SU-DHL-6 (cell line): Measurements from ENCODE around the gene PCP2.
"Not testable (repeated sequence)": the region's sequence is repeated elsewhere in the genome, so short reads cannot be mapped to it uniquely, and the experiment has no call there.

Experiments
- H2AFZ ChIP-seq: fragments of 200-600 bp; sonication (generic); 2 replicates; pipeline ENCODE4 v1.6.1; 2014; ENCODE audit warnings: low read depth, mild to moderate bottlenecking, moderate library complexity, mixed read lengths, antibody characterized with exemption, low read length; ENCODE audit not compliant: severe bottlenecking
- H3F3A ChIP-seq: fragments of 200-600 bp; shearing (Covaris generic); 2 replicates; pipeline ENCODE4 v1.6.0; 2016; ENCODE audit warnings: antibody characterized with exemption, mild to moderate bottlenecking; ENCODE audit not compliant: insufficient read depth
- H3K27ac ChIP-seq: fragments of 200-600 bp; sonication (generic); 2 replicates; pipeline ENCODE4 v1.5.1; 2016; ENCODE audit warnings: low read depth, mild to moderate bottlenecking, low read length, moderate library complexity, mixed read lengths
- H3K27me3 ChIP-seq: fragments of 200-600 bp; sonication (generic), shearing (Covaris generic); 2 replicates; pipeline ENCODE4 v1.6.0; 2014; ENCODE audit warnings: mild to moderate bottlenecking, low read length
- H3K36me3 ChIP-seq: fragments of 200-600 bp; sonication (generic); 2 replicates; pipeline ENCODE4 v1.6.1; 2014; ENCODE audit warnings: mild to moderate bottlenecking, low read length, mixed read lengths
- H3K4me2 ChIP-seq: fragments of 300-600, 200-600 bp; shearing (Covaris generic), sonication (generic); 2 replicates; pipeline ENCODE4 v1.6.0; 2014; ENCODE audit warnings: low read length, low read depth, mild to moderate bottlenecking; ENCODE audit not compliant: poor library complexity, severe bottlenecking
- H3K4me3 ChIP-seq: fragments of 200-600 bp; sonication (generic); 2 replicates; pipeline ENCODE4 v1.5.1; 2014; ENCODE audit warnings: antibody characterized with exemption, low read length, mild to moderate bottlenecking, mixed read lengths; ENCODE audit not compliant: insufficient read depth, poor library complexity, severe bottlenecking
- H3K79me2 ChIP-seq: fragments of 200-600 bp; sonication (generic); 2 replicates; pipeline ENCODE4 v1.6.1; 2014; ENCODE audit warnings: mild to moderate bottlenecking, low read length, moderate library complexity; ENCODE audit not compliant: insufficient read depth
- H3K9ac ChIP-seq: fragments of 200-600 bp; sonication (generic); 2 replicates; pipeline ENCODE4 v1.7.0; 2014; ENCODE audit warnings: mild to moderate bottlenecking, low read length
- H3K9me2 ChIP-seq: fragments of 200-600 bp; sonication (generic); replicated peaks from 2 replicates; pipeline ENCODE4 v1.6.1; 2014; ENCODE audit warnings: low read length; ENCODE audit not compliant: insufficient read depth
- H3K9me3 ChIP-seq: fragments of 200-600 bp; sonication (generic); 2 replicates; pipeline ENCODE4 v1.6.1; 2014; ENCODE audit warnings: low read length, mixed read lengths; ENCODE audit not compliant: insufficient read depth
- H4K20me1 ChIP-seq: fragments of 200-600 bp; sonication (generic); 2 replicates; pipeline ENCODE4 v1.6.1; 2014; ENCODE audit warnings: low read depth, mild to moderate bottlenecking, antibody characterized with exemption, low read length, moderate library complexity, mixed read lengths
- EZH2phosphoT487 ChIP-seq: fragments of 200-600 bp; sonication (generic), shearing (Covaris generic); conservative IDR thresholded peaks from 2 replicates; pipeline ENCODE4 v1.6.1; 2018; ENCODE audit warnings: mild to moderate bottlenecking, antibody characterized with exemption, low read length, moderate library complexity, mixed read lengths
- TF ChIP-seq, protein P1 (sequence below): fragments of 200-600 bp; sonication (generic); IDR thresholded peaks from one replicate; pipeline ENCODE4 v1.5.1; 2017; ENCODE audit warnings: antibody characterized with exemption, mild to moderate bottlenecking, low read length, moderate library complexity; ENCODE audit not compliant: insufficient read depth, poor library complexity, severe bottlenecking

Gene PCP2

DNA sequence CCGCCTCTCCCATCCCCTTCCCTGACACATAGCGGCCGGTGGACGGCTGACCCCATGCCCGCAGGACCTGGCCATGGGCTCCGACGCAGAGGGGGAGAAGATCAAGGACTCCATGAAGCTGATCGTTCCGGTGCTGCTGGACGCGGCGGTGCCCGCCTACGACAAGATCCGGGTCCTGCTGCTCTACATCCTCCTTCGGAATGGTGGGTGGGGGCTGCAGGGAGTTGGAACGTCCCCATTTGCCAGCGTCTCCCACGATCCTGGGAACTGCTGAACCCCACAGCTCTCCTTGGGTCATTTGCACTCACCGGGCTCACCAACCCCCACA, 11.0 kb upstream of the PCP2 start:
- no peaks in the 10 kb centered on the region for H3F3A ChIP-seq
- H3K4me2 ChIP-seq, result no peak overlapping the region
- H3K27me3 ChIP-seq, result no peaks in the 10 kb centered on the region
- H3K9me2 ChIP-seq, result no peaks in the 10 kb centered on the region
- H3K36me3 ChIP-seq, result no peaks in the 10 kb centered on the region
- no peak overlapping the region for H3K27ac ChIP-seq
- no peak overlapping the region for H3K9ac ChIP-seq
- no peaks in the 10 kb centered on the region for H4K20me1 ChIP-seq
- H3K79me2 ChIP-seq, result no peaks in the 10 kb centered on the region
- no peak for TF ChIP-seq EZH2phosphoT487
- TF ChIP-seq, protein P1, sequence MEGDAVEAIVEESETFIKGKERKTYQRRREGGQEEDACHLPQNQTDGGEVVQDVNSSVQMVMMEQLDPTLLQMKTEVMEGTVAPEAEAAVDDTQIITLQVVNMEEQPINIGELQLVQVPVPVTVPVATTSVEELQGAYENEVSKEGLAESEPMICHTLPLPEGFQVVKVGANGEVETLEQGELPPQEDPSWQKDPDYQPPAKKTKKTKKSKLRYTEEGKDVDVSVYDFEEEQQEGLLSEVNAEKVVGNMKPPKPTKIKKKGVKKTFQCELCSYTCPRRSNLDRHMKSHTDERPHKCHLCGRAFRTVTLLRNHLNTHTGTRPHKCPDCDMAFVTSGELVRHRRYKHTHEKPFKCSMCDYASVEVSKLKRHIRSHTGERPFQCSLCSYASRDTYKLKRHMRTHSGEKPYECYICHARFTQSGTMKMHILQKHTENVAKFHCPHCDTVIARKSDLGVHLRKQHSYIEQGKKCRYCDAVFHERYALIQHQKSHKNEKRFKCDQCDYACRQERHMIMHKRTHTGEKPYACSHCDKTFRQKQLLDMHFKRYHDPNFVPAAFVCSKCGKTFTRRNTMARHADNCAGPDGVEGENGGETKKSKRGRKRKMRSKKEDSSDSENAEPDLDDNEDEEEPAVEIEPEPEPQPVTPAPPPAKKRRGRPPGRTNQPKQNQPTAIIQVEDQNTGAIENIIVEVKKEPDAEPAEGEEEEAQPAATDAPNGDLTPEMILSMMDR, result no peak
- no peaks in the 10 kb centered on the region for H3K9me3 ChIP-seq
- H2AFZ ChIP-seq, result no peak overlapping the region
- no peak overlapping the region for H3K4me3 ChIP-seq

DNA sequence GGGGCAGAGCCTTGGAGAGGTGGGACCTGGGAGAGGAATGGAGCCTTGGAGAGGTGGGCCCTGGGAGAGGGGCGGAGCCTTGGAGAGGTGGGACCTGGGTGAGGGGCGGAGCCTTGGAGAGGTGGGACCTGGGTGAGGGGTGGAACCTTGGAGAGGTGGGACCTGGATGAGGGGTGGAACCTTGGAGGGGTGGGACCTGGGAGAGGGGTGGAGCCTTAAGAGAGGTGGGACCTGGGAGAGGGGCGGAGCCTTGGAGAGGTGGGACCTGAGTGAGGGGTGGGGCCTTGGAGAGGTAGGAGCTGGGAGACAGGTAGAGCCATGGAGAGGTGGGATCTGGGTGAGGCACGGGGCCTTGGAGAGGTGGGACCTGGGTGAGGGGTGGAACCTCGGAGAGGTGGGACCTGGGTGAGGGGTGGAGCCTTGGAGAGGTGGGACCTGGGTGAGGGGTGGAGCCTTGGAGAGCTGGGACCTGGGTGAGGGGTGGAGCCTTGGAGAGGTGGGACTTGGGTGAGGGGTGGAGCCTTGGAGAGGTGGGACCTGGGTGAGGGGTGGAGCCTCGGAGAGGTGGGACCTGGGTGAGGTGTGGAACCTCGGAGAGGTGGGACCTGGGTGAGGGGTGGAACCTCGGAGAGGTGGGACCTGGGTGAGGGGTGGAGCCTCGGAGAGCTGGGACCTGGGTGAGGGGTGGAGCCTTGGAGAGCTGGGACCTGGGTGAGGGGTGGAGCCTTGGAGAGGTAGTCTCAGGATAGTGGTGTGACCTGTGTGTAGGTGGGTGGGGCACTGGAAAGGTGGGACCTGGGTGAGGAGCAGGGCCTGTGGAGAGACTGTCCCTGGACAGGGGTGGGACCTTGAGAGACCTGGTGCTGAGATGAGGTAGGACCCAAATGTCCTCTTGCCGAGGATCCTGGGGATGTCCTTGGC, 10.4 kb upstream of the PCP2 start:
- H2AFZ ChIP-seq, result not testable (repeated sequence)

DNA sequence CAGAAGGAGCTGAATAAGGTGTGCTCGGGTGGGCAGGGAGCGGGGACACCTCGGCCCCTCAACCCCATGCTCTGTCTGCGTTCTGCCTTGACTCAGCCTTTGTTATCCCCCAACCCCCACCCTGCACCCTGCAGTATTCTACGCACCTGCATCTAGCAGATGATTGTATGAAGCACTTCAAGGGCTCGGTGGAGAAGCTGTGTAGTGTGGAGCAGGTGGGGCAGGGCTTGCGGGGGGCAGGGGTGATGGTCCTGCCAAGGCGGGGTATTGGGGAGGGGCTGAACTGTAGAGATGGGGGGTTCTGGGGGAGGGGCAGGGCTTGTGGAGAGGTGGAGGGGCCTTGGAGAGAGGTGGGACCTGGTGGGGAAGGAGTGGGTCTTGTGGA, 9.5 kb upstream of the PCP2 start:
- H2AFZ ChIP-seq, result no peak overlapping the region
- no peaks in the 10 kb centered on the region for H3K79me2 ChIP-seq
- H4K20me1 ChIP-seq, result no peaks in the 10 kb centered on the region
- H3K9me2 ChIP-seq, result no peaks in the 10 kb centered on the region
- H3K9me3 ChIP-seq, result no peaks in the 10 kb centered on the region
- H3K36me3 ChIP-seq, result no peaks in the 10 kb centered on the region
- H3K4me3 ChIP-seq, result no peak overlapping the region
- TF ChIP-seq, protein P1, result no peak
- TF ChIP-seq EZH2phosphoT487, result no peak
- H3F3A ChIP-seq, result no peaks in the 10 kb centered on the region
- H3K9ac ChIP-seq, result no peak overlapping the region
- H3K4me2 ChIP-seq, result no peak overlapping the region
- H3K27me3 ChIP-seq, result no peaks in the 10 kb centered on the region
- H3K27ac ChIP-seq, result no peak overlapping the region

More for the DNA sequence above, 10.4 kb upstream of the PCP2 start:
- not testable (repeated sequence) for H4K20me1 ChIP-seq, H3K79me2 ChIP-seq, H3K27me3 ChIP-seq, H3K9me2 ChIP-seq, H3K4me3 ChIP-seq, H3F3A ChIP-seq, H3K27ac ChIP-seq, H3K9ac ChIP-seq, H3K9me3 ChIP-seq, H3K36me3 ChIP-seq, H3K4me2 ChIP-seq

DNA sequence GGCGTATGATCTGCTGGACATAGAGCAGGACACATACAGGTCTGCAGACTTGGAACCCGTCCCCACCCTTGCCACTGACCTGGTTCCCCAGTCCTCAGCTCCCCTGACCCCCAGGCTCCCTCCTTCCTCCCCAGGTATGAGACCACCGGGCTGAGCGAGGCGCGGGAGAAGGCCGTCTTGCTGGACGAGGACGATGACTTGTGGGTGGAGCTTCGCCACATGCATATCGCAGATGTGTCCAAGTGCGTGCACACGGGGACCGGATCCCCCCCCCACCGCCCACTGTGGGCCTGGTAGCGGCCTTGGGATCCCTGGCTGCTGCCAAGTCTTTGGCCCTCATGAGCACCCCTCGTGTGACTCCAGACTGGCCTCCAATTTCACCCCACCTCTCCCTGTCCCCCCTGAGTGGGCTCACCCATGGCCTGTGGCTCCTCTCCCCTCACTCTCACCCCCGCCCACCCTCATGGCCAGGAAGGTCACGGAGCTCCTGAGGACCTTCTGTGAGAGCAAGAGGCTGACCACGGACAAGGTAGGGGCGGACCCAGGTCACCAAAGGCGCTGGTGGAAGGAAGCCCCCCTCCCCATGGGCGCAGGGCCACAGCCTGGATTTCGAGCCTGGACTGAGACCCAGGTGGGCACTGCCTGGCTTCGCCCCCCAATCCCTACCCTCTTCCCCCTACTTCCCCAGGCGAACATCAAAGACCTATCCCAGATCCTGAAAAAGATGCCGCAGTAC, 8.9 kb upstream of the PCP2 start:
- TF ChIP-seq EZH2phosphoT487, result no peak

More for the DNA sequence above, 8.9 kb upstream of the PCP2 start:
- Histone ChIP-seq H3K79me2 (0 out of 2 replicates have a peak, but pooled peaks cover 3% of the 10 kb centered on the region), H3K4me2 (no peak overlapping the region), H3K4me3 (no peak overlapping the region), H3F3A (no peaks in the 10 kb centered on the region), H2AFZ (no peak overlapping the region), H3K9ac (no peak overlapping the region), H3K36me3 (no peaks in the 10 kb centered on the region), H3K27me3 (no peaks in the 10 kb centered on the region), H4K20me1 (no peaks in the 10 kb centered on the region), H3K9me2 (no peaks in the 10 kb centered on the region), H3K9me3 (no peaks in the 10 kb centered on the region), H3K27ac (no peak overlapping the region)
